DOHH2 (cell line): ENCODE measurements around the gene LRRC51.

Experiments used
- EZH2phosphoT487 ChIP-seq: fragments of 200-600 bp; sonication (generic); IDR thresholded peaks from 2 replicates; pipeline ENCODE4 v1.6.1; 2017; ENCODE audit warnings: borderline replicate concordance, mild to moderate bottlenecking, antibody characterized with exemption, low read length, moderate library complexity, mixed read lengths
- TF ChIP-seq, protein P1 (sequence below): fragments of 200-600 bp; sonication (generic); IDR thresholded peaks from one replicate; pipeline ENCODE4 v1.5.1; 2014; ENCODE audit warnings: antibody characterized with exemption, mild to moderate bottlenecking, low read depth, low read length; ENCODE audit not compliant: poor library complexity, severe bottlenecking

DNA sequence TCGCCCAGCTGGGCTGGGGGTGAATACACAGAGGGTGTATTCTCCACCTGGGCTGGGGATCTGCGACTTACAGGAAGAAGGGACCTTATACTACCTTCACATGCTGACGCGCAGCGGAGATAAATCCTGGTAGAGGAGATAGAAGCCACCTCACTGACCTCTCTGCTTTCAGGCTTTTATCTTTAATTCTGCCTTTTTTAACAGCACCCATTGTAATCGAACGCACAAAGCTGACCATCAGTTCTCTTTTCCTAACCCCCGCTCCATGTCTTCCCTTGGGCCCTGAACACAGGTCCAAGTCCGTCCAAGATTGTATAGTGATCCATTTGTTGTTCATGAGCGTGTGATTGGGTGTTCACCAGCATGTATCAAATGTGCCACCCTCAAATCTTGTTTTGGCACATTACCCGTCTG lies 23.1 kb downstream of the LRRC51 start:
- TF ChIP-seq, protein P1, sequence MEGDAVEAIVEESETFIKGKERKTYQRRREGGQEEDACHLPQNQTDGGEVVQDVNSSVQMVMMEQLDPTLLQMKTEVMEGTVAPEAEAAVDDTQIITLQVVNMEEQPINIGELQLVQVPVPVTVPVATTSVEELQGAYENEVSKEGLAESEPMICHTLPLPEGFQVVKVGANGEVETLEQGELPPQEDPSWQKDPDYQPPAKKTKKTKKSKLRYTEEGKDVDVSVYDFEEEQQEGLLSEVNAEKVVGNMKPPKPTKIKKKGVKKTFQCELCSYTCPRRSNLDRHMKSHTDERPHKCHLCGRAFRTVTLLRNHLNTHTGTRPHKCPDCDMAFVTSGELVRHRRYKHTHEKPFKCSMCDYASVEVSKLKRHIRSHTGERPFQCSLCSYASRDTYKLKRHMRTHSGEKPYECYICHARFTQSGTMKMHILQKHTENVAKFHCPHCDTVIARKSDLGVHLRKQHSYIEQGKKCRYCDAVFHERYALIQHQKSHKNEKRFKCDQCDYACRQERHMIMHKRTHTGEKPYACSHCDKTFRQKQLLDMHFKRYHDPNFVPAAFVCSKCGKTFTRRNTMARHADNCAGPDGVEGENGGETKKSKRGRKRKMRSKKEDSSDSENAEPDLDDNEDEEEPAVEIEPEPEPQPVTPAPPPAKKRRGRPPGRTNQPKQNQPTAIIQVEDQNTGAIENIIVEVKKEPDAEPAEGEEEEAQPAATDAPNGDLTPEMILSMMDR: no peak
- TF ChIP-seq EZH2phosphoT487: no peak
